DOHH2 (cell line): ENCODE data around the gene CCDC40.

Experiments
- CTCF ChIP-seq: fragments of 200-600 bp; sonication (generic); IDR thresholded peaks from one replicate; pipeline ENCODE4 v1.5.1; 2014; ENCODE audit warnings: antibody characterized with exemption, mild to moderate bottlenecking, low read depth, low read length; ENCODE audit not compliant: poor library complexity, severe bottlenecking
- EZH2phosphoT487 ChIP-seq: fragments of 200-600 bp; sonication (generic); IDR thresholded peaks from 2 replicates; pipeline ENCODE4 v1.6.1; 2017; ENCODE audit warnings: borderline replicate concordance, mild to moderate bottlenecking, antibody characterized with exemption, low read length, moderate library complexity, mixed read lengths

GRCh38 chr17:80018917-80019651, 17.4 kb upstream of the CCDC40 start:
- TF ChIP-seq CTCF: no peak
- no peak for TF ChIP-seq EZH2phosphoT487
